Prostate gland (tissue), 2 donors: ENCODE data around the gene TOX3. TPM values are rescaled to one million over a fixed set of nuclear protein-coding genes. Genes with fewer than 3 reads are reported as not detected.

Source experiments
- DNase-seq: peaks from one replicate; pipeline ENCODE4 v3.0.0-alpha.2; 2019; ENCODE audit warnings: low spot score
- H3K27ac ChIP-seq, 2 donors: fragments of 200-600 bp; sonication (generic); 2 replicates each; pipeline ENCODE4 v1.5.1; 2017 to 2019
- H3K27me3 ChIP-seq: fragments of 200-600 bp; sonication (generic); replicated peaks from 2 replicates; pipeline ENCODE4 v1.5.1; 2019; ENCODE audit not compliant: insufficient read depth
- H3K36me3 ChIP-seq, 2 donors: fragments of 200-600 bp; sonication (generic); 1 replicate in 1 of 2; 2 replicates in 1 of 2; pipeline versions ENCODE4 v1.5.1 to v1.8.1; 2017 to 2019
- H3K4me1 ChIP-seq: fragments of 200-600 bp; sonication (generic); replicated peaks from 2 replicates; pipeline ENCODE4 v1.5.1; 2019
- H3K4me3 ChIP-seq, 2 donors: fragments of 200-600 bp; sonication (generic); 2 replicates each; pipeline ENCODE4 v1.5.1; 2017 to 2019
- H3K9me3 ChIP-seq: fragments of 200-600 bp; sonication (generic); 2 replicates; pipeline ENCODE4 v1.5.1; 2017
- CTCF ChIP-seq, 4 experiments: fragments of 200-600 bp in 2 of 4; fragments of 450-650 bp in 2 of 4; sonication (generic) in 2 of 4; IDR thresholded peaks; 1 replicate in 3 of 4; 2 replicates in 1 of 4; pipeline ENCODE4 v1.5.1; 2016 to 2019; ENCODE audit warnings: antibody characterized with exemption in 4 of 4, mild to moderate bottlenecking in 2 of 4, moderate library complexity in 2 of 4
- POLR2A ChIP-seq: fragments of 450-650 bp; IDR thresholded peaks from one replicate; pipeline ENCODE4 v1.6.1; 2016; ENCODE audit warnings: antibody characterized with exemption, mild to moderate bottlenecking
- POLR2AphosphoS5 ChIP-seq: sonication (generic); formaldehyde crosslinking; IDR thresholded peaks from one replicate; pipeline ENCODE4 v1.6.1; 2017; ENCODE audit warnings: antibody characterized with exemption
- WGBS: methylation state at CpG from one replicate; pipeline ENCODE4 v1.1.5; 2018; 5-methylcytosine and 5-hydroxymethylcytosine counted together
- intact Hi-C: fragments of 100-400 bp; cut with DNase I; formaldehyde crosslinking; loops from one replicate; pipeline ENCODE4 v1.14.2; 2022
- total RNA-seq, 2 donors: library from RNA; depleted of rRNA; stranded (reverse); fragments of >200 nt; gene quantifications; one replicate each; pipeline ENCODE4 v1.1.0, GENCODE V29; 2016

Gene TOX3
- total RNA-seq, 2 donors from 2014 or later, result 0.57 to 1.7 TPM

GRCh38 chr16:52446080-52446479 is 100.9 kb downstream of the TOX3 start:
- WGBS, result 69% methylated on average over 4 of the region's 4 CpGs
- no peaks in the 10 kb centered on the region for H3K36me3 ChIP-seq
- intact Hi-C loops, result no loop called here

GRCh38 chr16:52441886-52442285 is 105.1 kb downstream of the TOX3 start:
- no peaks in the 10 kb centered on the region for H3K9me3 ChIP-seq
- intact Hi-C loops, result no loop called here

More at GRCh38 chr16:52446080-52446479, 100.9 kb downstream of the TOX3 start:
- Histone ChIP-seq H3K9me3 (no peaks in the 10 kb centered on the region), H3K27me3 (no peaks in the 10 kb centered on the region), H3K4me1 (no peaks in the 10 kb centered on the region), H3K4me3 (no peak overlapping the region), H3K27ac (no peak overlapping the region)
- no peak for DNase-seq
- TF ChIP-seq POLR2A (no peak), POLR2AphosphoS5 (no peak), CTCF (IDR thresholded peaks at IDR 0.05) (no peak)

GRCh38 chr16:52440248-52440647 is 106.7 kb downstream of the TOX3 start:
- Histone ChIP-seq H3K9me3 (no peaks in the 10 kb centered on the region), H3K27me3 (no peaks in the 10 kb centered on the region), H3K4me1 (no peaks in the 10 kb centered on the region), H3K4me3 (no peak overlapping the region), H3K36me3 (no peaks in the 10 kb centered on the region), H3K27ac (no peak overlapping the region)
- DNase-seq, result no peak
- WGBS, result 93% methylated on average over 2 of the region's 2 CpGs
- TF ChIP-seq CTCF (IDR thresholded peaks at IDR 0.05), result no peak
- no peak for TF ChIP-seq POLR2AphosphoS5
- no peak for TF ChIP-seq POLR2A
- intact Hi-C loops, result no loop called here

More at GRCh38 chr16:52441886-52442285, 105.1 kb downstream of the TOX3 start:
- no peak for DNase-seq
- Histone ChIP-seq H3K4me3 (no peak overlapping the region), H3K4me1 (no peaks in the 10 kb centered on the region), H3K27ac (no peak overlapping the region), H3K27me3 (no peaks in the 10 kb centered on the region), H3K36me3 (no peaks in the 10 kb centered on the region)
- WGBS, result 68% methylated on average over 3 of the region's 3 CpGs
- TF ChIP-seq POLR2A (no peak), CTCF (IDR thresholded peaks at IDR 0.05) (no peak), POLR2AphosphoS5 (no peak)

GRCh38 chr16:52439750-52440149 is 107.2 kb downstream of the TOX3 start:
- WGBS, result 93% methylated on average over 5 of the region's 5 CpGs
- H3K4me3 ChIP-seq, result no peak overlapping the region
- H3K27ac ChIP-seq, result no peak overlapping the region
- H3K4me1 ChIP-seq, result no peaks in the 10 kb centered on the region
- no peak for DNase-seq
- intact Hi-C loops, result no loop called here
- TF ChIP-seq CTCF (IDR thresholded peaks at IDR 0.05), result no peak
- TF ChIP-seq POLR2AphosphoS5, result no peak
- TF ChIP-seq POLR2A, result no peak
- no peaks in the 10 kb centered on the region for H3K27me3 ChIP-seq
- no peaks in the 10 kb centered on the region for H3K9me3 ChIP-seq
- no peaks in the 10 kb centered on the region for H3K36me3 ChIP-seq

GRCh38 chr16:52439171-52439701 is 107.7 kb downstream of the TOX3 start:
- whole genome bisulfite sequencing, result 81% methylated on average over 11 of the region's 11 CpGs
- intact Hi-C loops, result no loop called here

More at GRCh38 chr16:52439171-52439701, 107.7 kb downstream of the TOX3 start:
- Histone ChIP-seq H3K27ac (no peak overlapping the region), H3K36me3 (no peaks in the 10 kb centered on the region), H3K4me1 (no peaks in the 10 kb centered on the region), H3K4me3 (no peak overlapping the region), H3K9me3 (no peaks in the 10 kb centered on the region), H3K27me3 (no peaks in the 10 kb centered on the region)
- no peak for DNase-seq
- TF ChIP-seq POLR2AphosphoS5, result no peak
- no peak for TF ChIP-seq POLR2A
- TF ChIP-seq CTCF (IDR thresholded peaks at IDR 0.05), result no peak
